Natural killer cell (primary cell): ENCODE data around the gene PLD4. TPM values are rescaled to one million over a fixed set of nuclear protein-coding genes. Genes with fewer than 3 reads are reported as not detected.
A peak's percentile ranks its signal among the peaks of the same experiment; 100 is the strongest.

Experiments used
- ATAC-seq, 3 donors: fragments of 150-1000 bp in 2 of 3; fragments of 200-7000 bp in 1 of 3; cut with Tn5 transposase; 1 replicate in 1 of 3; 2 replicates in 2 of 3; pipeline ENCODE4 v1.10.0; 2021; ENCODE audit warnings: mild to moderate bottlenecking in 2 of 3, moderate library complexity in 2 of 3
- DNase-seq, 2 donors: peaks; one replicate each; pipeline versions ENCODE4 v3.0.0 to v3.0.0-alpha.2; 2013 to 2021; ENCODE audit warnings: mixed read lengths in 1 of 2
- H3K27ac ChIP-seq: one replicate; pipeline ENCODE4 v1.5.1; 2013; ENCODE audit warnings: mild to moderate bottlenecking, low read length
- H3K27me3 ChIP-seq: one replicate; pipeline ENCODE4 v1.6.1; 2013; ENCODE audit warnings: low read length; ENCODE audit not compliant: control insufficient read depth, insufficient read depth
- H3K36me3 ChIP-seq: one replicate; pipeline ENCODE4 v1.6.1; 2013; ENCODE audit warnings: low read length; ENCODE audit not compliant: control insufficient read depth, insufficient read depth
- H3K4me1 ChIP-seq: one replicate; pipeline ENCODE4 v1.6.1; 2013; ENCODE audit warnings: low read length; ENCODE audit not compliant: control insufficient read depth, insufficient read depth
- H3K4me3 ChIP-seq: one replicate; pipeline ENCODE4 v1.5.1; 2013; ENCODE audit warnings: low read length
- H3K9me3 ChIP-seq: one replicate; pipeline ENCODE4 v1.6.1; 2013; ENCODE audit warnings: low read length; ENCODE audit not compliant: control insufficient read depth, insufficient read depth
- H3K27ac Mint-ChIP-seq, 2 donors: one replicate each; pipeline ENCODE4 v1.8.0; 2022; ENCODE audit warnings: mild to moderate bottlenecking in 2 of 2, mixed read lengths in 2 of 2, moderate library complexity in 1 of 2
- H3K27me3 Mint-ChIP-seq, 2 donors: one replicate each; pipeline ENCODE4 v1.8.0; 2022; ENCODE audit warnings: low read depth in 2 of 2, mixed read lengths in 2 of 2
- H3K36me3 Mint-ChIP-seq: one replicate; pipeline ENCODE4 v1.8.0; 2022; ENCODE audit warnings: mixed read lengths
- H3K4me1 Mint-ChIP-seq, 2 donors: one replicate each; pipeline ENCODE4 v1.8.0; 2022; ENCODE audit warnings: mixed read lengths in 2 of 2
- H3K4me3 Mint-ChIP-seq: one replicate; pipeline ENCODE4 v1.8.0; 2022; ENCODE audit warnings: mild to moderate bottlenecking, moderate library complexity, mixed read lengths
- H3K9me3 Mint-ChIP-seq, 2 donors: one replicate each; pipeline ENCODE4 v1.8.0; 2022; ENCODE audit warnings: mixed read lengths in 2 of 2
- CTCF ChIP-seq: fragments of 200-600 bp; IDR thresholded peaks from one replicate; pipeline ENCODE4 v1.8.0; 2022; ENCODE audit warnings: antibody characterized with exemption
- WGBS: methylation state at CpG from one replicate; pipeline ENCODE4 v1.1.7; 2013; ENCODE audit warnings: missing lambda C conversion rate; ENCODE audit not compliant: insufficient coverage; 5-methylcytosine and 5-hydroxymethylcytosine counted together
- intact Hi-C: fragments of 100-400 bp; cut with micrococcal nuclease; formaldehyde crosslinking; loops from one replicate; pipeline ENCODE4 v1.14.2; 2022
- total RNA-seq, 4 donors: library from RNA; stranded (reverse); fragments of 120-200 nt in 1 of 4; gene quantifications; one replicate each; pipeline versions ENCODE4 v1.2.3 to v1.2.4, GENCODE V29; 2013 to 2022

Gene PLD4
- total RNA-seq, 3 donors from 2014 or later (not counting 1 experiment from before 2014, with no cell fraction given): 1.7 to 7.2 (median 2.9) TPM

DNA sequence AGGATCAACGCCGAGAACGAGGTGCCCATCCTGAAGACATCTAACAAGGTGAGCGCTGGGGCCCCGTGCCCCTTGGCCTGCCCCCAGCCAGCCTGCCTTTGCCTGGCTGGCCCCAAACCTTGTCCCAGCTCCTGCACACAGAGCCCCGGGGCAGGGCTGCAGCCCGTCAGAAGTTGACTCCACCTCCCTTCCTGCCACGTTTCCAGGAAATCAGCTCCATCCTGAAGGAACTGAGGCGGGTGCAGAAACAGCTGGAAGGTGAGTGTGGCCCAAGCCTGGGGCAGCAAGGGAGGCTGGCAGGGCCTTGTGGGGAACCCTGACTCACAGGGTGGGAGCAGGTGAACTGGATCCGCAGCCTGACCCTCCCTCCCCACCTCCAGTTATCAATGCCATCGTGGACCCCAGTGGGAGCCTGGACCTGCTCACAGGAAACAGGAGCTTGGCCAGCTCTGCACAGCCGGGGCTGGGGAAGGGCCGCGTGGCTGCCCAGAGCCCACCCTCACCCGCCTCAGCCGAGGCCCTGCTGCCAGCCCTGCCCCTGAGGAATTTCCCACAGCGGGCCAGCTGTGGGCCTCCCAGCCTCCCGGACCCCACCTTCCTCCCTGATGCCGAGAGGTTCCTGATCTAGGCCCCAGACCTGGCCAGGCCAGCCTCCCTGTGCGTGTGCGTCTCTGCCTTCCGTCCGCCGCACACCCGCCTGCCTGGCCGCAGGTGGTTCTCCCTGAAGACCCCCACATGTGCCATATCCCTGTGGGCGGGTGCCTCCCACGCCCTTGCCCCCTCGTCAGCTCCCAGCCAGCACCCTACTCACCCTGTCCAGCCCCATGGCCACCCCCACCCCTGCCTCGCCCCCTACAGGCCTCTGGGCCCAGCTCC is 30.1 kb upstream of the PLD4 start:
- Histone ChIP-seq H3K27ac (no peak overlapping the region), H3K9me3 (no peaks in the 10 kb centered on the region), H3K27me3 (no peaks in the 10 kb centered on the region), H3K4me3 (no peak overlapping the region), H3K4me1 (no peaks in the 10 kb centered on the region), H3K36me3 (no peaks in the 10 kb centered on the region)
- Mint-ChIP-seq H3K27me3 (no peaks in the 10 kb centered on the region), H3K27ac (no peak overlapping the region), H3K4me3 (no peak overlapping the region), H3K36me3 (no peaks in the 10 kb centered on the region), H3K4me1 (no peaks in the 10 kb centered on the region), H3K9me3 (no peaks in the 10 kb centered on the region)
- intact Hi-C loops: no loop called here
- peak in 1 of 2 donors; percentile 1 for DNase-seq
- TF ChIP-seq CTCF: no peak
- no peak for ATAC-seq
- WGBS: 86% methylated on average over 30 of the region's 30 CpGs

GRCh38 chr14:104895207-104895785 is 29.4 kb upstream of the PLD4 start:
- 91% methylated on average over 9 of the region's 9 CpGs for WGBS
- H3K27ac ChIP-seq: no peak overlapping the region
- no peaks in the 10 kb centered on the region for H3K4me1 ChIP-seq
- peak in 1 of 2 donors; percentile 1 for DNase-seq
- no peak for ATAC-seq
- no peak overlapping the region for H3K4me3 ChIP-seq
- no peak overlapping the region for H3K4me3 Mint-ChIP-seq
- no peaks in the 10 kb centered on the region for H3K36me3 Mint-ChIP-seq
- no peaks in the 10 kb centered on the region for H3K9me3 ChIP-seq
- H3K36me3 ChIP-seq: no peaks in the 10 kb centered on the region
- intact Hi-C loops: no loop called here
- no peaks in the 10 kb centered on the region for H3K4me1 Mint-ChIP-seq
- no peaks in the 10 kb centered on the region for H3K9me3 Mint-ChIP-seq
- H3K27me3 ChIP-seq: no peaks in the 10 kb centered on the region
- TF ChIP-seq CTCF: no peak
- H3K27me3 Mint-ChIP-seq: no peaks in the 10 kb centered on the region
- no peak overlapping the region for H3K27ac Mint-ChIP-seq

GRCh38 chr14:104895786-104896661 is 28.7 kb upstream of the PLD4 start:
- WGBS: 87% methylated on average over 31 of the region's 34 CpGs
- intact Hi-C loops: no loop called here

More at GRCh38 chr14:104895786-104896661, 28.7 kb upstream of the PLD4 start:
- Histone ChIP-seq H3K4me1 (no peaks in the 10 kb centered on the region), H3K9me3 (no peaks in the 10 kb centered on the region), H3K4me3 (no peak overlapping the region), H3K27me3 (no peaks in the 10 kb centered on the region), H3K27ac (no peak overlapping the region), H3K36me3 (no peaks in the 10 kb centered on the region)
- Mint-ChIP-seq H3K27me3 (no peaks in the 10 kb centered on the region), H3K27ac (no peak overlapping the region), H3K36me3 (no peaks in the 10 kb centered on the region), H3K9me3 (no peaks in the 10 kb centered on the region), H3K4me3 (no peak overlapping the region), H3K4me1 (no peaks in the 10 kb centered on the region)
- TF ChIP-seq CTCF: no peak
- ATAC-seq: no peak
- peak in 1 of 2 donors; percentile 2 for DNase-seq
